Osteoblast (primary cell): Measurements from ENCODE around the gene PID1. TPM values are rescaled to one million over a fixed set of nuclear protein-coding genes. Genes with fewer than 3 reads are reported as not detected.

Experiments
- DNase-seq: peaks from one replicate; pipeline ENCODE4 v3.0.0; 2011; ENCODE audit warnings: low spot score, mixed read lengths; ENCODE audit not compliant: insufficient read length; ENCODE audit errors: missing footprints
- H2AFZ ChIP-seq: 2 replicates; pipeline ENCODE4 v1.6.0; 2011; ENCODE audit warnings: mild to moderate bottlenecking, low read length
- H3K27ac ChIP-seq: 2 replicates; pipeline ENCODE4 v1.5.1; 2011; ENCODE audit warnings: mild to moderate bottlenecking, low read depth, low read length, moderate library complexity
- H3K27me3 ChIP-seq: 2 replicates; pipeline ENCODE4 v1.6.0; 2012; ENCODE audit warnings: mild to moderate bottlenecking, control low read depth, inconsistent platforms, low read length, moderate library complexity; ENCODE audit not compliant: insufficient read depth
- H3K36me3 ChIP-seq: 2 replicates; pipeline ENCODE4 v1.5.1; 2011; ENCODE audit warnings: mild to moderate bottlenecking, low read length, control low read depth, moderate library complexity; ENCODE audit not compliant: insufficient read depth
- H3K4me1 ChIP-seq: 2 replicates; pipeline ENCODE4 v1.5.1; 2011; ENCODE audit warnings: mild to moderate bottlenecking, low read length, control low read depth, moderate library complexity; ENCODE audit not compliant: insufficient read depth
- H3K4me2 ChIP-seq: 2 replicates; pipeline ENCODE4 v1.6.0; 2011; ENCODE audit warnings: mild to moderate bottlenecking, low read length; ENCODE audit not compliant: insufficient read depth
- H3K4me3 ChIP-seq: fragments of 200-600 bp; sonication (generic); 3 replicates; pipeline ENCODE4 v1.5.1; 2012; ENCODE audit warnings: mild to moderate bottlenecking, low read length, inconsistent platforms; ENCODE audit not compliant: insufficient read depth
- H3K79me2 ChIP-seq: 2 replicates; pipeline ENCODE4 v1.6.0; 2012; ENCODE audit warnings: mild to moderate bottlenecking, low read length, control low read depth, inconsistent platforms; ENCODE audit not compliant: insufficient read depth
- H3K9me3 ChIP-seq: 2 replicates; pipeline ENCODE4 v1.5.1; 2011; ENCODE audit warnings: low read depth, low read length, control low read depth
- H4K20me1 ChIP-seq: 2 replicates; pipeline ENCODE4 v1.6.0; 2012; ENCODE audit warnings: mild to moderate bottlenecking, low read length, control low read depth; ENCODE audit not compliant: insufficient read depth
- total RNA-seq: library from RNA; depleted of rRNA; stranded (reverse); fragments of >200 nt; gene quantifications from 2 replicates; pipeline ENCODE4 v1.2.3, GENCODE V29; 2012
- TF ChIP-seq, protein P1 (sequence below): IDR thresholded peaks from 2 replicates; pipeline ENCODE4 v1.5.1; 2011; ENCODE audit warnings: mild to moderate bottlenecking, low read depth, low read length, moderate library complexity; ENCODE audit errors: extremely low read depth

The PID1 gene
- total RNA-seq, 1 donor, result 9.8 TPM

DNA sequence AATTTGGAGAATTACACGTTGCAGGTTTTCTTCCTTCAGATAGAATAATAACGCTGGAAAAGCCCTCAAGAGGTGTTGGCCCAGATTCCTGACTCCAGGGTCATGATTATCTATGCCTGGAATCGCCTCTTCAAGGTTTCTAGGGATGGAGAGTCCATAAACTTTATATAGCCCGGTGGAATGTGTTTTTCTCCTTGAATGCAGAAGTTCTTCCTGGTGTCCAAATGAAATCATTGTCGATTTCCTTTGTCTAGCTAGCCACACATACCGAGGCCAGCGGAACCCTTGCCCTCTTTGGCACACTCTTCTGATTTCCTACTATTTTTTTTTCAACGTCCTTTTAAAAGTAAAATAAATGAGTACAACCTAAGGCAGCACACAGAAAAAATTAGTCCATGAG is 117.8 kb downstream of the PID1 start:
- Histone ChIP-seq H3K36me3 (no peaks in the 10 kb centered on the region), H3K79me2 (no peaks in the 10 kb centered on the region), H3K9me3 (no peaks in the 10 kb centered on the region), H3K4me3 (no peak overlapping the region), H2AFZ (no peak overlapping the region), H3K4me1 (peaks cover 4% of the 10 kb centered on the region), H3K27ac (no peak overlapping the region), H4K20me1 (no peaks in the 10 kb centered on the region), H3K27me3 (no peaks in the 10 kb centered on the region), H3K4me2 (no peak overlapping the region)
- TF ChIP-seq, protein P1, sequence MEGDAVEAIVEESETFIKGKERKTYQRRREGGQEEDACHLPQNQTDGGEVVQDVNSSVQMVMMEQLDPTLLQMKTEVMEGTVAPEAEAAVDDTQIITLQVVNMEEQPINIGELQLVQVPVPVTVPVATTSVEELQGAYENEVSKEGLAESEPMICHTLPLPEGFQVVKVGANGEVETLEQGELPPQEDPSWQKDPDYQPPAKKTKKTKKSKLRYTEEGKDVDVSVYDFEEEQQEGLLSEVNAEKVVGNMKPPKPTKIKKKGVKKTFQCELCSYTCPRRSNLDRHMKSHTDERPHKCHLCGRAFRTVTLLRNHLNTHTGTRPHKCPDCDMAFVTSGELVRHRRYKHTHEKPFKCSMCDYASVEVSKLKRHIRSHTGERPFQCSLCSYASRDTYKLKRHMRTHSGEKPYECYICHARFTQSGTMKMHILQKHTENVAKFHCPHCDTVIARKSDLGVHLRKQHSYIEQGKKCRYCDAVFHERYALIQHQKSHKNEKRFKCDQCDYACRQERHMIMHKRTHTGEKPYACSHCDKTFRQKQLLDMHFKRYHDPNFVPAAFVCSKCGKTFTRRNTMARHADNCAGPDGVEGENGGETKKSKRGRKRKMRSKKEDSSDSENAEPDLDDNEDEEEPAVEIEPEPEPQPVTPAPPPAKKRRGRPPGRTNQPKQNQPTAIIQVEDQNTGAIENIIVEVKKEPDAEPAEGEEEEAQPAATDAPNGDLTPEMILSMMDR, result no peak
- DNase-seq, result peak; percentile 3

DNA sequence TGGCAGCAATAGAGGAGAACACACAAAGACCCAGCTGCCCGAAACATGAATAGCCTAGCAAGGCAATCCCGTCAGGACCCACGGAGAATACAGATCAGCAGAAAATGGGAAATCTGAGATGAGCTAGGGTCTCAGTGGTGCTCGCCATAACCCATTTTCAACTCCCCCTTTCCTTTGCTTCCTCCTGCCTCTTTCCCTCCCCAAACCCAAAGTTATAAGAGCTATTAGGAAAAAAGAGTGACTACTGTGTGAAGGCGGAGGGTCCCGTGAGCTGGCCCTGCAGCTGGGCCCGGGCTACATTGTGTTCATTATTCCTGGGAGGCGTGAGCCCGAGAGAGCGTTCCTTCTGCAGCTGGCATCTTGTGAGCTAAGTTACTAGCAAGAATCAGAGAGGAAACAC is 118.4 kb downstream of the PID1 start:
- Histone ChIP-seq H3K4me3 (no peak overlapping the region), H3K27ac (no peak overlapping the region), H3K9me3 (no peaks in the 10 kb centered on the region), H4K20me1 (no peaks in the 10 kb centered on the region), H2AFZ (no peak overlapping the region), H3K4me2 (no peak overlapping the region), H3K4me1 (peaks cover 4% of the 10 kb centered on the region), H3K79me2 (no peaks in the 10 kb centered on the region), H3K27me3 (no peaks in the 10 kb centered on the region), H3K36me3 (no peaks in the 10 kb centered on the region)
- DNase-seq, result no peak
- TF ChIP-seq, protein P1, result no peak

DNA sequence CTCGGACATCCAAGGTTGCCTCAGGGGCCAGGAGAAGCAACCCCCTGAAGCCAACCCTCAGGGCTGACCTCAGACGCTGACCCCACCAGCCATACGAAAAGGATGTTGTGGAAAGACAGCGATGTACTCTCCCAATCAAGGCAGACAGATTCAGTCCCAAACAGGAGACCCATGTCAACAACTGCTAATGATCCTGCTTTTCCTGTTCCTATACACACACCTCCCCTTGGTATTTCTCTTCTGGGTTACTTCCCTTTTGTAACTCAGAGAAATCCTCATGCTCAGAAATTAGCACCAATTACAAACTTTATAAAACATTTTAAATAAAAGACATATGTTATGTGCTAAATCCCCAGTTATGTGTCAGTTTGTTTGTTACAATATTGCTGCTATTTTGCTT is 120.8 kb downstream of the PID1 start:
- Histone ChIP-seq H3K4me3 (no peak overlapping the region), H3K36me3 (no peaks in the 10 kb centered on the region), H3K27ac (no peak overlapping the region), H3K4me1 (peaks cover 4% of the 10 kb centered on the region), H2AFZ (no peak overlapping the region), H3K9me3 (peaks cover 2% of the 10 kb centered on the region), H3K79me2 (no peaks in the 10 kb centered on the region), H4K20me1 (no peaks in the 10 kb centered on the region), H3K27me3 (no peaks in the 10 kb centered on the region), H3K4me2 (no peak overlapping the region)
- DNase-seq, result no peak
- TF ChIP-seq, protein P1, result no peak

DNA sequence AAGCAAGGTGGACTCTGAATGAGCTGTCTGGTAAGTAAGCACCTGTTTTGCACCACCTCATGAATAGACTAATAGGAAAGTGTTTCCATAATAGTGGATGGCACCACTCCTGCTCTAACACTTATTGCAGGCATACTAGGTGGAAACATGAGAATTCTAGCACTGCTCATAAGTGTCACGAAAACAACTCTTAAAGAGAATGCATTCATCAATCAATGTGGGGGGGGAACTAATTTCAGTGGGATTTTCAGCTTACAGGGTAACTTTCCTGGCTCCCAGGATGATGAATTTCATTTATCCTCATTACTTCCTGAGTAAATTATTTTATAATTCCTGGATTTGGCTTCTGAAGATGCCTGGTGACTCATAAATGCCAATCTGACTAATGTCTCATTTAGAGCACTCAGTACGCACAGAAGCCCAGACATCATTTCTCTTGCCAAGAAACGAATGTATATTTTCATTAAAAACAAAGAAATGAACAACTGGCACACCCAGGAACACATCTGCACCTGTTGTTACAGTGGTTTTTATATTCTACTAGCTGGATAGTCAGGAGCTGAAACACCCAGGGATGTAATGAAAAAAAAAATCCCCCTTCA is 129.6 kb downstream of the PID1 start:
- H3K4me2 ChIP-seq, result no peak overlapping the region
- no peak overlapping the region for H3K4me3 ChIP-seq
- no peak overlapping the region for H2AFZ ChIP-seq
- no peaks in the 10 kb centered on the region for H4K20me1 ChIP-seq
- no peaks in the 10 kb centered on the region for H3K9me3 ChIP-seq
- H3K4me1 ChIP-seq, result peaks cover 8% of the 10 kb centered on the region
- no peaks in the 10 kb centered on the region for H3K79me2 ChIP-seq
- H3K36me3 ChIP-seq, result no peaks in the 10 kb centered on the region
- DNase-seq, result no peak
- no peaks in the 10 kb centered on the region for H3K27me3 ChIP-seq
- TF ChIP-seq, protein P1, result no peak
- H3K27ac ChIP-seq, result no peak overlapping the region
